HG03521 (cell line): Measurements from ENCODE around the gene CDC42EP5.
"Not testable (repeated sequence)": the region's sequence is repeated elsewhere in the genome, so short reads cannot be mapped to it uniquely, and the experiment has no call there.

ENCODE experiments used
- ATAC-seq: cut with Tn5 transposase; IDR thresholded peaks from one replicate; pipeline ENCODE4 v1.9.1; 2021; ENCODE audit warnings: mild to moderate bottlenecking, moderate library complexity; ENCODE audit not compliant: unreplicated experiment

Gene CDC42EP5

GRCh38 chr19:54449701-54450069 lies 23.4 kb downstream of the CDC42EP5 start:
- ATAC-seq = no peak

GRCh38 chr19:54448774-54449700 lies 24.1 kb downstream of the CDC42EP5 start, which contains the start of gene LENG8:
LENG8 (plus strand) TSS chr19:54449199; CDS start chr19:54451345, 2,146 bp downstream.
- peak; percentile 88 for ATAC-seq

- no peak for ATAC-seq
Observed at GRCh38 chr19:54448040-54448773, 24.9 kb downstream of the CDC42EP5 start.

DNA sequence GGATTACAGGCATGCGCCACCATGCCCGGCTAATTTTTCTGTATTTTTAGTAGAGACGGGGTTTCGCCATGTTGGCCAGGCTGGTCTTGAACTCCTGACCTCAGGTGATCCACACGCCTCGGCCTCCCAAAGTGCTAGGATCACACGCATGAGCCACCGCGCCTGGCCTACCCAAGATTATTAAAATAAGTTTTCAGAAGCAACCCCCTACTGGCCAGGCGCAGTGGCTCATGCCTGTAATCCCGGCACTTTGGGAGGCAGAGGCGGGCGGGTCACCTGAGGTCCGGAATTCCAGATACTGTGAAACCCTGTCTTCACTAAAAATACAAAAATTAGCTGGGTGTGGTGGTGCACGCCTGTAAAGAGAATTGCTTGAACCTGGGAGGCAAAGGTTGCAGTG lies 26.7 kb downstream of the CDC42EP5 start:
- ATAC-seq = not testable (repeated sequence)

GRCh38 chr19:54444737-54445136 lies 28.4 kb downstream of the CDC42EP5 start:
- no peak for ATAC-seq

- no peak for ATAC-seq
Observed at GRCh38 chr19:54440641-54441040, 32.5 kb downstream of the CDC42EP5 start.

DNA sequence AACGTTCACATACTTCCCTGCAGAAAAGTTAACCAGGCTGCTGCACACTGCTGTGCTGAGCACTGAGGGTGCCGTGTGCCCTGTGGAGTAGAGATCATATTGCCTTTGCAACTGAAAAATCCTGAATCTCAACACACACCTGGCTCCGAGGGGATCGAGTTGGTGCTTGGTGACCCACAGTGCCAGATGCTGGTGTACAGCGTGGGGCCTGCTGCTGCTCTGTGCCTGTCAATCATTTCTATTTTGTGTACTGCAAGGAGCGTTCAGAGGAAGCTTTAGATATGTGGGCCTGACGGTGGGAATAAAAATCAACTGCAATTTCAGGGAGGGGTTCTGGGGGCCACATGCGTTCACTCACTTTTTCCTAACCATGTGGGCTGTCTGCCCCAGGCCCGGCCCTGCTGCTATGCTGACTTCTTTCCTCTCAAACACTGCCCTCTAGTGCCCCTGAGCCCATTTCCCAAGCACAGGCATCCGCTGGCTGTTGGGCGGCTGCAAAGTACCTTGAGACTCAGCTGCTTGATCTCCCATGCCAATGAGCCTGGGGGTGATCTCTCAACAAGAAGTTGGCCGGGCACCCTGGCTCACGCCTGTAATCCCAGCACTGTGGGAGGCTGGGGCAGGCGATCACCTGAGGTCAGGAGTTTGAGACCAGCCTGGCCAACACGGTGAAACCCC lies 33.8 kb downstream of the CDC42EP5 start:
- no peak for ATAC-seq

GRCh38 chr19:54436628-54437252 lies 36.4 kb downstream of the CDC42EP5 start:
- no peak for ATAC-seq

DNA sequence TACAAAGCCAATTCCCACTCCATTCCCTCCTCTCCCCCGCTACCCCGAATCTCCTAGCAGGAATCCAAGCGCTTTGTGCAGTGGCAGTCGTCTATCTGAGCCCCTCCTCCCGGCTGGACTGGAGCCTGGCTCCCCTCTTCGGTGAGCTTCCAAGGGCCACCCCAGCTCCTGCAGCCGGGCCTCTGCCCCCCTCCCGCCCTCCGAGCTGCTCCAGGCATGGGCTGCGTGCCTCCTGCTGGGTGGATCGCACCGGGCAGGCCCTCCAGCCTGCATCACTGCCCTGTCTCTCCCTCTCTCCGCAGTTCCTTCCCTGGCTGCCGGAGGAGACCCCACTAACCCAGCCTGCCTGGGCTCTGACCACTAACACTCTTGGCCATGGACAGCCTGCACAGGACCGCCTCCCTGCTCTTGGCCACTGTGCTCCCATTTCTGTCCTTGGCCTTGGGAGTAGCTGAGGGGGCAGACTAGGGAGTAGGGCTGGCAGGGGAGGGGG lies 37.0 kb downstream of the CDC42EP5 start:
- no peak for ATAC-seq

DNA sequence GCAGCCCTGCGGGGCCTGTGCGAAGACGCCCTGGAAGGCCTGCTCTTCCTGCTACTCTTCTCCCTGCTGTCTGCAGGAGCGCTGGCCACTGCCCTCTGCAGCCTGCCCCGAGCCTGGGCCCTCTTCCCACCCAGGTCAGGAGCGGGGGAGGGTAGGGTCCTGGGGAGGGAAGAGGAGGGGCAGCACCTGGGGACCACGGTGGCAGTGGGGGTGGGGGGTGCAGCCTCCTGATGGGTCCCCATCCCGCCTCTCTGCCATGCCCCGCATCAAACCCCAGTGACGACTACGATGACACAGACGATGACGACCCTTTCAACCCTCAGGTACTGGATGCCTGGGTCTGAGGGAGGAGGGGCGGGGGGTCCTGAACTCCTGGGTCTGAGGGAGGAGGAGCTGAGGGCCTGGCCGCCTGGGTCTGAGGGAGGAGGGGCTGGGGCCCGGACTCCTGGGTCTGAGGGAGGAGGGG lies 37.5 kb downstream of the CDC42EP5 start:
- ATAC-seq = no peak

GRCh38 chr19:54434873-54435214 lies 38.3 kb downstream of the CDC42EP5 start:
- ATAC-seq = no peak

DNA sequence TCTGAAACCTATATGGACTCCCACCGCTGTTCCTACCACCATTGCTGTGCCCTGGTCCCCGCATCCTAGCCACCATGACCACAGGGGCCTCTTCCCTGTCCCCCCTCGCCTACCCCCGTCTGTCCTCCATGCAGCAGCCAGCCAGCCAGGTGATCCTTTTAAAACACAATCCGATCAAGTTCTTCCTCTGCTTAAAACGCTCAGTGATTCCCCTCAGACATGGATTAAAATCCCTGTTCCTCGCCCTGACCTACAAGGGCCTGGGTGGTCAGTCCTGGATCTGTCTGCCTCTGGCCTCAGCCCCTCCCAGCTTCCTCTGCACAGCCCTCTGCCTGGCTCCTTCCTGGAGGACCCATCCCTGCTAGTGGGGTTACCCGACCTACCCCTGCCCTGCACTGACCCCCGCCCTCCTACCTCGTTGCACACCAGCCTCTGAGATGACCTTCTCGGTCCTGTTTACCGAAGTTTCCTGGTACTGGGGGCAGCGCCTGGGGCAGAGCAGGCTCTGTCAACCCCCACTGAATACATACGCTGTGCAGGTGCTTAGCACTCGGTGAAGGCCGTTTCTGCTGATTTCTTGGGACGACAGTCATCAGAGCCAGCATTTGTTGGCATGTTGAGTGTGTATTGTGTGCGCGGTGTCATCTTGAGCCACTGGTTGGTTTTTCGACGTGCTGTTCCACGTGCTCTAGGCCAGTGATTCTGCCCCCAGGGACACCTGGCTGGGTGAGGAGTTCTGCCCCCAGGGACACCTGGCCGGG lies 38.8 kb downstream of the CDC42EP5 start:
- ATAC-seq = no peak

DNA sequence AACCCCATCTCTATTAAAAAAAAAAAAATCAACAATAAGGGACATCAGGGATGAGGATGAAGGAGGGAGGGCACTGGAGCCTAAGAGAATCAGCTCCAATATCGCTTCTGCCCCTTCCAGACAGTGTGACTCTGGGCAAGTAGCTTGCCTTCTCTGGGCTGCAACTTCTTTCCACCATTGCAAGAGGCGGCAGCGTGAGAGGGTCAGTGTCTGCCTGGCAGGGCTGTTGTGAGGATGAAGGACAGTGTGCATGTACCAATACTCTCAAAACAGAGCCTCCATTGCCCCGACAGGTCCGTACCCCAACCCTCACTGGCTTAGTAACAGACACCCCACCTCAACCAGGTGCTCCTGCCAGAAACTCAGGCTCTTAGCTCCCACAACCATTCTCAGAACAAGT lies 39.4 kb downstream of the CDC42EP5 start:
- ATAC-seq = no peak

- no peak for ATAC-seq
Observed at GRCh38 chr19:54432144-54432738, 40.9 kb downstream of the CDC42EP5 start.

GRCh38 chr19:54431255-54431838 lies 41.7 kb downstream of the CDC42EP5 start:
- ATAC-seq = no peak

GRCh38 chr19:54430306-54431254 lies 42.5 kb downstream of the CDC42EP5 start:
- ATAC-seq = no peak

DNA sequence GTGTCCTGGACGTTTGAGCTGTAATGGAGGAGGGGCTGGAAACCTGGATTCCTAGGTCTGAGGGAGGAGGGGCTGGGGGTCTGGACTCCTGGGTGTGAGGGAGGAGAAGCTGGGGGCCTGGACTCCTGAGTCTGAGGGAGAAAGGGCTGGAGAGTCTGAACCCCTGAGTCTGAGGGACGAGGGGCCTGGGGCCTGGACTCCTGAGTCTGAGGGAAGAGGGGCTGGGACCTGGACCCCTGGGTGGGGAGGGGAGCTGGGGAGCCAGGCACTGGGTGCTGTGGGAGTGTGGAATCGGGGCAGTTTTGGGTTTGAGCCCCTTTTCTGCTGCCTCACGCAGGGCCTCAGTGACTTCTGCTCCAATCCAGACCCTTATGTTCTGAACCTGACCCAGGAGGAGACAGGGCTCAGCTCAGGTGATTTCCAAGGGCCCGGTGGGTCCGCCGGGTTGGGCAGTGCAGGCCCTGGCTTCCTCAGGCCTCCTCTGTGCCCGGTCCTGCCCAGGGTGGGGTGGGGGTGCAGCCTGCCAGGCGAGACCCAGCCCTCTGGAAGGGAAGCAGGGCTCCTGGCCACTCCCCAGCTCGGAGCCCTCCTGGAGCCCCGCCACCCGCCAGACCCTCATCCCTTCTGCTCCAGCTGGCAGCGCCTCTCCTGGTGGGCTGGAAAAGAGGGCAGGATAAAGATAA lies 43.4 kb downstream of the CDC42EP5 start:
- no peak for ATAC-seq

GRCh38 chr19:54429176-54429495 lies 44.0 kb downstream of the CDC42EP5 start:
- no peak for ATAC-seq
